Astrocyte (in vitro differentiated cells and primary cell): ENCODE results near the gene KRT6C.

ENCODE experiments used
- EZH2 ChIP-seq: IDR thresholded peaks from 2 replicates; pipeline ENCODE4 v1.6.1; 2012; ENCODE audit warnings: mild to moderate bottlenecking, low read length, inconsistent platforms; ENCODE audit not compliant: insufficient read depth
- TF ChIP-seq, protein P1 (sequence below): IDR thresholded peaks from 2 replicates; pipeline ENCODE4 v1.5.1; 2011; ENCODE audit warnings: low read depth, mild to moderate bottlenecking, inconsistent platforms, low read length, moderate library complexity; ENCODE audit not compliant: insufficient read depth

DNA sequence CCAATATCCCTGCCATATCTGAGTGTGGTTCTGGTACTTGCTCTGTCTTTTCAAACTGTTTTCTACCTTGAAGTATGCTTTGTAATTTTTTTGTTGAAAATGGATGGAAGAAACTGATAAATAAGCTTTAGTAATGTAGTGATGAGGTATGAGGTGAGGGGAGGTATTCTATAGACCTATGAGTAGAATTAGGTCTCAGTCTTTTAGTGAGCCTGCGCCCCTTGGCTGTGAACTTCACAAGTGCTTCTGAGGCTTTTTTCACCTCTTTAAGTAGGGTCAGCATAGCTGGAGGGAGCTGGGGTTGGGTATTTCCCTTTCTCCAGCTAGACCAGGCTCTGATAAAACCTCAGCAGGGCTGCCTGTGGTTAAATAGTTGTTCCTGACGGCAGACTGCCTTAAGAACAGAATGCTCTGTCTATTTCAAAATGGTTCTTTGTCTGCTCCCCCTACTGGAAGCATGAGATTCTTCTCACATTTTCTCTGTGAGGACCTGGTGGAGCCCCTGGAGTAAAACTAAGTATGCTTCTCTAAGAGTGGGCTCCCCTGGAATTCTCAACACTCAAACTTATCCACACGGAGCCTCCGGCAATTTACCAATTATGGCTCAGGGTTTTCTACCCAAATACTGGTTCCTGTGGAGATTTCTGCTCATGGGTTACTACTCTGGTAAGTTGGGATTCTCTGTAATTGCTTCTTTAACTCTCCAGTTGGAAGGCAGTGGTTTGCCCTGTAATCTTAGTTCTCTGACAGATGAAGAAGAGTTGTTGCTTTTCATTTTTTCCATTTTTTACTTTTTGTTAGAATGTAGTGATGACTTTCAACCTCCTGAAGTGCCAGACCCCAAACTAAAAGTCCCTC is 33.5 kb upstream of the KRT6C start:
- TF ChIP-seq, protein P1, sequence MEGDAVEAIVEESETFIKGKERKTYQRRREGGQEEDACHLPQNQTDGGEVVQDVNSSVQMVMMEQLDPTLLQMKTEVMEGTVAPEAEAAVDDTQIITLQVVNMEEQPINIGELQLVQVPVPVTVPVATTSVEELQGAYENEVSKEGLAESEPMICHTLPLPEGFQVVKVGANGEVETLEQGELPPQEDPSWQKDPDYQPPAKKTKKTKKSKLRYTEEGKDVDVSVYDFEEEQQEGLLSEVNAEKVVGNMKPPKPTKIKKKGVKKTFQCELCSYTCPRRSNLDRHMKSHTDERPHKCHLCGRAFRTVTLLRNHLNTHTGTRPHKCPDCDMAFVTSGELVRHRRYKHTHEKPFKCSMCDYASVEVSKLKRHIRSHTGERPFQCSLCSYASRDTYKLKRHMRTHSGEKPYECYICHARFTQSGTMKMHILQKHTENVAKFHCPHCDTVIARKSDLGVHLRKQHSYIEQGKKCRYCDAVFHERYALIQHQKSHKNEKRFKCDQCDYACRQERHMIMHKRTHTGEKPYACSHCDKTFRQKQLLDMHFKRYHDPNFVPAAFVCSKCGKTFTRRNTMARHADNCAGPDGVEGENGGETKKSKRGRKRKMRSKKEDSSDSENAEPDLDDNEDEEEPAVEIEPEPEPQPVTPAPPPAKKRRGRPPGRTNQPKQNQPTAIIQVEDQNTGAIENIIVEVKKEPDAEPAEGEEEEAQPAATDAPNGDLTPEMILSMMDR = peak; percentile 61
- TF ChIP-seq EZH2 = no peak
